Neural progenitor cell (in vitro differentiated cells): ENCODE results near the gene CYFIP1. TPM values are rescaled to one million over a fixed set of nuclear protein-coding genes. Genes with fewer than 3 reads are reported as not detected.

ENCODE experiments used
- DNase-seq: peaks from one replicate; pipeline ENCODE4 v3.0.0-alpha.2; 2016; ENCODE audit warnings: low spot score
- H2AFZ ChIP-seq: fragments of 200-600 bp; sonication (generic); replicated peaks from 2 replicates; pipeline ENCODE4 v1.6.1; 2016; ENCODE audit warnings: antibody characterized with exemption
- H3F3A ChIP-seq: fragments of 200-600 bp; sonication (generic); 2 replicates; pipeline ENCODE4 v1.6.1; 2016; ENCODE audit warnings: antibody characterized with exemption, low read depth
- H3K27ac ChIP-seq: fragments of 200-600 bp; sonication (generic); 2 replicates; pipeline ENCODE4 v1.5.1; 2016; ENCODE audit warnings: mild to moderate bottlenecking
- H3K27me3 ChIP-seq: fragments of 200-600 bp; sonication (generic); 2 replicates; pipeline ENCODE4 v1.6.1; 2016; ENCODE audit warnings: mild to moderate bottlenecking, moderate library complexity
- H3K36me3 ChIP-seq: fragments of 200-600 bp; sonication (generic); 2 replicates; pipeline ENCODE4 v1.5.1; 2016
- H3K4me1 ChIP-seq: fragments of 200-600 bp; sonication (generic); 2 replicates; pipeline ENCODE4 v1.6.1; 2016; ENCODE audit warnings: mixed run types
- H3K4me2 ChIP-seq: fragments of 200-600 bp; sonication (generic); 2 replicates; pipeline ENCODE4 v1.6.1; 2016
- H3K4me3 ChIP-seq: fragments of 200-600 bp; sonication (generic); 2 replicates; pipeline ENCODE4 v1.5.1; 2016
- H3K79me2 ChIP-seq: fragments of 200-600 bp; sonication (generic); 2 replicates; pipeline ENCODE4 v1.6.1; 2016; ENCODE audit warnings: low read depth
- H3K9ac ChIP-seq: fragments of 200-600 bp; sonication (generic); 2 replicates; pipeline ENCODE4 v1.6.1; 2016
- H3K9me3 ChIP-seq: fragments of 200-600 bp; sonication (generic); 2 replicates; pipeline ENCODE4 v1.5.1; 2016; ENCODE audit warnings: low read depth
- H4K20me1 ChIP-seq: fragments of 200-600 bp; sonication (generic); 2 replicates; pipeline ENCODE4 v1.6.1; 2016; ENCODE audit warnings: low read depth
- H3K27ac Mint-ChIP-seq: 3 replicates; pipeline ENCODE4 v1.8.0; 2021; ENCODE audit warnings: mixed read lengths
- H3K27me3 Mint-ChIP-seq: 2 replicates; pipeline ENCODE4 v1.8.0; 2022; ENCODE audit warnings: low read depth, mild to moderate bottlenecking, inconsistent platforms, moderate library complexity, mixed read lengths; ENCODE audit not compliant: insufficient read depth
- H3K36me3 Mint-ChIP-seq: 3 replicates; pipeline ENCODE4 v1.8.0; 2021; ENCODE audit warnings: mixed read lengths
- H3K4me1 Mint-ChIP-seq: 3 replicates; pipeline ENCODE4 v1.8.0; 2021; ENCODE audit warnings: mixed read lengths
- H3K4me3 Mint-ChIP-seq: 3 replicates; pipeline ENCODE4 v1.8.0; 2021; ENCODE audit warnings: mild to moderate bottlenecking, moderate library complexity, mixed read lengths
- H3K9me3 Mint-ChIP-seq: 3 replicates; pipeline ENCODE4 v1.8.0; 2020; ENCODE audit warnings: mixed read lengths
- CTCF ChIP-seq: fragments of 200-600 bp; sonication (generic); IDR thresholded peaks from 2 replicates; pipeline ENCODE4 v1.5.1; 2017; ENCODE audit warnings: antibody characterized with exemption, mild to moderate bottlenecking
- EZH2 ChIP-seq: fragments of 200-600 bp; sonication (generic); IDR thresholded peaks from 2 replicates; pipeline ENCODE4 v1.6.1; 2017; ENCODE audit warnings: antibody characterized with exemption, mild to moderate bottlenecking, moderate library complexity
- EZH2phosphoT487 ChIP-seq: fragments of 200-600 bp; sonication (generic); IDR thresholded peaks from 2 replicates; pipeline ENCODE4 v1.6.1; 2017; ENCODE audit warnings: antibody characterized with exemption
- total RNA-seq: library from RNA; depleted of rRNA; stranded (reverse); fragments of >200 nt; gene quantifications from 2 replicates; pipeline ENCODE4 v1.2.3, GENCODE V29; 2015; ENCODE audit warnings: low replicate concordance

Gene CYFIP1
- total RNA-seq, 1 donor from 2014 or later: 94.6 TPM

DNA sequence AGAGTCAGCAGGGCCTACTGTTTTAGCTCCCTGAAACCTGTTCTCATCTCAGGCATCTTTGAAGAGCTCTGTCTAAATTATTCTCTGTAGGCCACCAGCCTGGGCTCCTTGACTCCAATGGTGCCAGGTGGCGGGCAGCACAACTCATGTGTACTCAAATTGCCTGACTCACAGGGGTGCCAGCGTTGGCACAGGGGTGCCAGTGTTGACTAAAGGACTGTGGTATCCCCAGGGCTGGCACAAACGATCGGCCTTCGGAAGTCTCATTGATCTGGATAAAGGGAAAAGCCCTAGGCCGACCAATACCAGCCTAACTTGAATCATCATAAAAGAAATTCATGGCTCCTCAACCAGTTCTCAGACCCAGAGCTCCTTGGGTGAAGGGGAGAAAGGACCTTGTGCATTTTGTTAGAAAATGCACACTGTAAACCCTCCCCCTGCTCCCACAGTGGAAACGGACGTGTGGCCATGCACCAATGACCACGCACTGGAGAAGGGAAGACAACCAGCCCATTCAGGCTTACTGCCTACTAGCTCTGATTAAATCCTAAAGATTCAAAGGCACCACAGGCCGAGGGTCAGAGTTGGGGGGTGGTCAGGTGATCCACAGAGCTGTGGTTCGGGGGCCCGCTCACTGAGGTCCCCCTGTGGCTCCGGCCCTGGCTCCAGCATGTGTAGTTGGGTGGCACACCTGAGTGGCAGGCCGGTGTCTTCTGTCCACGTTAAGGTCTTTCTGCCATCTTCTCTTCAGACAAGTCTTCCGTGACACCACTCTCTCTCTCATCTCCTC is 72.8 kb downstream of the CYFIP1 start:
- H3K27ac ChIP-seq: no peak overlapping the region
- H3K79me2 ChIP-seq: no peaks in the 10 kb centered on the region
- no peaks in the 10 kb centered on the region for H3K9me3 ChIP-seq
- Mint-ChIP-seq H3K27me3 (peaks cover 9% of the 10 kb centered on the region), H3K27ac (no peak overlapping the region), H3K9me3 (no peaks in the 10 kb centered on the region), H3K4me1 (no peaks in the 10 kb centered on the region), H3K4me3 (no peak overlapping the region), H3K36me3 (peaks cover 27% of the 10 kb centered on the region)
- no peak overlapping the region for H3K4me2 ChIP-seq
- no peaks in the 10 kb centered on the region for H4K20me1 ChIP-seq
- TF ChIP-seq CTCF (no peak), EZH2phosphoT487 (no peak), EZH2 (no peak)
- H3K9ac ChIP-seq: no peak overlapping the region
- H3K27me3 ChIP-seq: no peaks in the 10 kb centered on the region
- H3K36me3 ChIP-seq: peaks cover 7% of the 10 kb centered on the region
- H2AFZ ChIP-seq: no peak overlapping the region
- H3F3A ChIP-seq: no peaks in the 10 kb centered on the region
- no peaks in the 10 kb centered on the region for H3K4me1 ChIP-seq
- DNase-seq: no peak
- no peak overlapping the region for H3K4me3 ChIP-seq

DNA sequence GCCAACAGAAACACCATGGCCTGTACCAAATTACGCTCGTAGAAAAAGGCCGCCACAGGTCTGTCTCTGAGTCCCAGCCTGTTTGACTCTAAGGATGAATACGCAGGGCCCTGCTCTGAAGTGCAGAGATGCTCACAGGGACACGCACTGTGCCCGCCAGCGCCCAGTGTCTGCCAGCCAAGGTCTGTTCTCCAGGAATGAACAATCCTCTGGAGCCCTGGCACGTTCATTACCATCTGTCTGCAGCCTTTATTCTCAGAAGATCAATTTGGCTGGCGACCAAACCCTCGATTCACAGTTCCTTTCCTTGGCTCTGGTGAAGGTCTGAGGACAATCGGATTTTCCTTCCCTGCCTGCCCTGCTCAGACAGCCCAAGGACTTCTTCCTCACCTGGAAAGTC is 75.4 kb downstream of the CYFIP1 start:
- no peak overlapping the region for H3K27ac Mint-ChIP-seq
- H3K4me1 Mint-ChIP-seq: no peaks in the 10 kb centered on the region
- Histone ChIP-seq H2AFZ (no peak overlapping the region), H3K9me3 (no peaks in the 10 kb centered on the region), H3K79me2 (no peaks in the 10 kb centered on the region), H3K9ac (no peak overlapping the region), H4K20me1 (no peaks in the 10 kb centered on the region), H3K36me3 (peaks cover 6% of the 10 kb centered on the region), H3K27me3 (no peaks in the 10 kb centered on the region), H3K4me2 (no peak overlapping the region), H3F3A (no peaks in the 10 kb centered on the region), H3K27ac (no peak overlapping the region), H3K4me1 (no peaks in the 10 kb centered on the region), H3K4me3 (no peak overlapping the region)
- peaks cover 25% of the 10 kb centered on the region for H3K36me3 Mint-ChIP-seq
- peaks cover 9% of the 10 kb centered on the region for H3K27me3 Mint-ChIP-seq
- H3K9me3 Mint-ChIP-seq: no peaks in the 10 kb centered on the region
- DNase-seq: no peak
- TF ChIP-seq EZH2: no peak
- TF ChIP-seq CTCF: no peak
- no peak for TF ChIP-seq EZH2phosphoT487
- H3K4me3 Mint-ChIP-seq: no peak overlapping the region

DNA sequence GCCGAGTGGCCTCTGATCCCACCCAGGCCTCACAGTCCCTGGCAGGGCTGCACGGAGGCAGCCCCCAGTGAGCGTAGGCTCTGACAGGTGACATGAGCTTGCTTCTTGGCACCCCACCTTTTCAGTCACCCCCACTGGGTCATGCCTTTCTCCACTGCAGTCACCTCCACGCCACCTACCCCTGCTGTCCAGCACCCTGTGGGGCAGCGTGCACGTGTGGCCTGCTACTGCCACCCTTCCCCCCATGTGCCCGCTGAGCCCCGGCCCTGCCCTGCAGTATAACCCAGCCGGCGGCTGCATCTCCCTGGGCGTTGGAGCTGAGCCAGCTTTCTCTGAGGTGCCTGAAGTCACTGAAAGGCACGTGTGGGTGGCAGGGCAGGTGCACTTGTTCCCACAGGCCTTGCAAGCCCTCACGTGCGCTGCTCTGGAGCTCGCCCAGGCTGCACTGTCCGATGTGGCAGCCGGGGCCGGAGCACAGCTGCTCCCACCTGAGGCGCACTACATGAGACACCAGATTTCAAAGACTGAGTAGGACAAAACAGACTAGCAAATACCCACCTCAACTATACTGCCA is 76.1 kb downstream of the CYFIP1 start:
- DNase-seq: no peak
- H3K9ac ChIP-seq: no peak overlapping the region
- Mint-ChIP-seq H3K27ac (no peak overlapping the region), H3K27me3 (peaks cover 9% of the 10 kb centered on the region), H3K36me3 (peaks cover 21% of the 10 kb centered on the region), H3K4me3 (no peak overlapping the region), H3K9me3 (no peaks in the 10 kb centered on the region), H3K4me1 (no peaks in the 10 kb centered on the region)
- no peaks in the 10 kb centered on the region for H3F3A ChIP-seq
- H3K27me3 ChIP-seq: no peaks in the 10 kb centered on the region
- H2AFZ ChIP-seq: no peak overlapping the region
- no peaks in the 10 kb centered on the region for H3K36me3 ChIP-seq
- TF ChIP-seq CTCF (no peak), EZH2phosphoT487 (no peak), EZH2 (no peak)
- H3K9me3 ChIP-seq: no peaks in the 10 kb centered on the region
- H3K27ac ChIP-seq: no peak overlapping the region
- no peaks in the 10 kb centered on the region for H4K20me1 ChIP-seq
- no peak overlapping the region for H3K4me2 ChIP-seq
- H3K4me3 ChIP-seq: no peak overlapping the region
- no peaks in the 10 kb centered on the region for H3K79me2 ChIP-seq
- no peaks in the 10 kb centered on the region for H3K4me1 ChIP-seq
